HG03045 (cell line): ENCODE data around the gene GNAZ.

Source experiments
- ATAC-seq: cut with Tn5 transposase; IDR thresholded peaks from one replicate; pipeline ENCODE4 v1.9.1; 2021; ENCODE audit warnings: mild to moderate bottlenecking, moderate library complexity; ENCODE audit not compliant: unreplicated experiment

GNAZ gene

GRCh38 chr22:23105919-23106318 is 35.6 kb downstream of the GNAZ start:
- ATAC-seq: no peak

GRCh38 chr22:23106344-23106743 is 36.0 kb downstream of the GNAZ start:
- no peak for ATAC-seq

DNA sequence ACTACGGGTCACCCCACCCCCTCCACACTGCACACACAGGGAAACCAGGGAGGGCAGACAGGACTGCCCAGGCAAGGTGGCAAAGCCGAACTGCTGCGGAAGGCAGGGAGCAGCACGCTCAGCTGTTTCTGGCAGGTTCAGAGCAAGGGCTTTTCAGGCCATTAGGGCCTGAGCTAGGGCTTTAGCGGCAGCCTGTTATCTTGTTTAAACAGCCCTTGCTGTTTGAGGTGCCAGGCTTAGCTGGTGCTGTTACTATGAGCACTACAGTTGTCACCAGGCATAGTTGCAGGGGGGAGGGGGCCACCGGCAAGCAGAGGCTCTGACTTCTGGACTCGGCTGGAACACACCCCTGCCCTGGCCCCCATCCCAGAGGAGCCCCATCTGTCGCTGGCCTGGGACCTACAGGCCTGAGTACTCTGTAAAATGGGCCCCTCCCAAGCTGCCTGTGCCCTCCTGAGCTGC is 36.6 kb downstream of the GNAZ start:
- no peak for ATAC-seq

- no peak for ATAC-seq
Observed at GRCh38 chr22:23107487-23108248, 37.3 kb downstream of the GNAZ start.

- ATAC-seq: no peak
Observed at GRCh38 chr22:23108249-23109078, 38.1 kb downstream of the GNAZ start.

DNA sequence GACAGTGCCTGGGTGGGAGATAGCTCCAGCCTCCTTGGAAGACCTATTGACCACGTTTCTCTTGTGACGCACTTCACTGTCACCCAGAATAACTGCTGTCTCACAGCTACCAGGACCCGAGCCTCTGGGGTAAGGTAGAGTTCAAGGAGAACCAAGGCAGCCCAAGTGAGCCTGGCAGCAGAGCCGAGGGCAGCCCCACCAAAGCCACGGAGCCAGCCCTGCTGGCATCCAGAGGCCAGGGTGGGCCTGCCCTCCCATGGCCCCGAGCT is 38.7 kb downstream of the GNAZ start:
- no peak for ATAC-seq

DNA sequence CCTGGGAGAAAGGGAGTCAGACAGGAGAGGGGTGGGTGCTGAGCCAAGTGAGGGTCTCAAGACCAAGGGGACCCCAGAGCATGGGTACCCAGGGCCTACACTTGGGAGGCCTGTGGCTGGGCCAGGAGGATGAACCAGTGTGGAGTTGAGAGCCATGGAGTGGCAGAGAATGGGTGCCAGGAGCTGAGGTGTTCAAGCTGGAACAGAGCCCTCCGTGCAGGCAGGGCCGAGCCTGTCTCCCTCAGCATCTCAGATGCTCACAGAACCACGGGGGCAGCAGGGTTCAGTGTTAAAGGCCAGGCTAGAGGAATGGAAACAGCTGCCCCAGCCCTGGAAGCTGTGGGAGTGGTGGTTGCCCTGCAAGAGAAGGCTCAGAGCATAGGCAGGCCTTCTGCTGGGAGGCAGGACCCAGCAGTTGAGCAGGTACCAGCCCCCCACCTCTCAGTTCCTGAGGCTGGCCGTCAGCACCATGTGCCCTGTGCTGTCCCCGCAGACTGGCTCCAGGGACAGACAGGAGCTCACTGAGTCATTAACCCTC is 39.2 kb downstream of the GNAZ start:
- no peak for ATAC-seq

DNA sequence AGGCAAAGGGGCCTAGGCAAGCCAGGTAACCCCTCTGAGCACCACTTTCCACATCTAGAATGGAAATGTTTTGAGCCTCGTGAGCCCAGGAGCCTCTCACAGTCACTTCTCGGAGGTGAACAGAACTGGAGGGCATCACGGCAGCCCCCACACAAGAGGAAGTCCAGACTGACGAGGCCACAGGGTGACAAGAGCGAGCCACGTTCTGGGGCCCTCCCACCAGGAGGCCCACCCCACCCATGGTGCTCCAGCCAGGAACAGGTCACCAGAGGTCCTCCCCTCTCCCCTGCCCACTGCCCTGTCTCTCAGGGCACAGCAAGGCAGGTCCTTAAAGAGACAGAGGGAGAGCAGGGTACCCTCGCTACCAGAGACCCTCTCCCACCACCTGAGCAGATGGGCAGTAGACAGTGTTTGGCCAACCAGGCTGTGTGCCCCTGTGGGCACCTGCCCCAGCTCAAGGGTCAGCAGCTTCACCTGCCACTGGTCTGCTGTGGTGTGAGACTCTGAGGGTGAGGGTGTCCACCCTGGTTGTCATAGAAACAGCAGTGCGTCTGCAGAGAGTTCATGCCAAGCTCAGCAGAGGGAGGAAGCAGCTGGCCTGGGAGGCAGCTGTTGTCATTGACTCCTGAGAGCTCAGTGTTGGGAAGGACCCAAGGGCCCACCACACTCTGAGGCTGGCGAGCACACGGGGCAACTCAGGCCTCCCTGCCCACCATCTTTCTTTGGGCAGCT is 40.0 kb downstream of the GNAZ start:
- ATAC-seq: no peak

DNA sequence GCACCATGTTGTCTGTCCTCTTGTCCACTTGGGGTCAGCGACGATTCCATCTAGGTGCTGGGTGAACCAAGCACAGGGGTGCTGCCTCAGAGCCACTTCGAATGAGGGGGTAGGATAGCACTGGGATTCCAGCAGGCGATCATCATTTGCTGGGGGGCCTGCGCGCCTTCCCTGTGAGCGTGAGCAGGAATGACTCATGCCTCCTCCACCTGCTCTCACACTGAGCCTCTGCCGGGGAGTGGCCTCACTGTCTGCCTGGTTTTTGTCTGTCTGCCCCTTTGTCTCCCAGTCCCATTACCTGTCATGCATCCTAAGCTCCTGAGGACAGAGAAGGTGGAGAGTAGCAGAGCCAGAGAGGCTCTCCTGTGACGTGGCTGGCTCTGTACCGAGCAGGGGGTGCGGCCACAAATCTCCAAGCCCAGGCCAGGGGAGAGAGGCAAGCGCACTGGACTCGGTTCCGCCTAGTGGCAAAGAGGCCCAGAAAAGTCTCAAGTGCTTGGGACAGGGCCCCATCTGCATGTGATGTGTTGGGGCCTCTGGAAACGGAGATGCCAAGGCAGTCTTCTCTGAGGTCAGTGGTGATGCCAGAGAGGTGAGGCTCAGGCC is 40.7 kb downstream of the GNAZ start:
- ATAC-seq: no peak

DNA sequence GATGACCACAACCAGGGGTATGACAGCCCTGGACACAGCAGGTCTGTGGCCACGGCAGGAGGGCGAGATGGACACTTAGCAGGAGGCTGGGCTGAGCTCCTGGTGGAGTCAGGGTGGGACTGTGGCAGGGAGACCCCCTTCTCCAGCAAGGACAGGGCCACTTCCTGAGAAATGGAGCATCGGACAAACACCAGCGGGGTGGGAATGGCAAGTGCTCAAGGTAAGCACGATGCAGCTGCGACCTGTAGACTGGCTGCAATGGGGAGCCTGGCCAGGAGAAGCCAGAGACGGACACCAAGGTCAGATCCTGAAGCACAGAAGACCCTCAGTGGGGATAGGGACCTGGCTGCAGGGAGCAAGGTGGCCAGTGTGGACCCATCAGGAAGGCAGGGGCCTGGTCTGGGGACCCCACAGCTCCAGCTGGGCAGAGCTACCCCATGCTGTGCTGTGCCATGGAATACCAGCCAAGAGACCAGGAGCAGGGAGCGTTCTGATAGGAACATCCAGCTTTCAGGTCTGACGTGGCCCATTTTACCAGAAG is 42.2 kb downstream of the GNAZ start:
- no peak for ATAC-seq

GRCh38 chr22:23113067-23113846 is 42.9 kb downstream of the GNAZ start:
- ATAC-seq: no peak

GRCh38 chr22:23113847-23114720 is 43.8 kb downstream of the GNAZ start:
- ATAC-seq: no peak

GRCh38 chr22:23114721-23115020 is 44.4 kb downstream of the GNAZ start:
- ATAC-seq: no peak

DNA sequence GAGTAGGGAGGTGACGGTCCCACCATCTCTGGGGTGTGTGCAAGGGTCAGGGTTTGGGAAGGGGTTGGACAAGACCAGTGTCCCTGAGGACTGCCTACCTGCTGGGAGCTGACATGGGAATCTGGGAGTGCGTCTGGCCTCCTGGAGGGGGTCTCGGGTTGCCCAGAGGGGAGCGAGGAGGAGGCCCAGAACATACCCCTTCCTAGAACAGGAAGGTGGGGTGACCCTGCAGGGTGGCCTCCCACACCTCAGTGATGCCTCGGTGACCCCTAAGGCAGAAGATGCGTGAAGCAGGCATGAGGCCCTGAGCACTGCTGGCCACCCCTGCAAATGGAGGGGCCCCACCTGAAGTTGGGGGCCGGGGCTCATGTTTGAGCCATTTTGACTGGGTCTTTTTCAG is 45.0 kb downstream of the GNAZ start:
- no peak for ATAC-seq

DNA sequence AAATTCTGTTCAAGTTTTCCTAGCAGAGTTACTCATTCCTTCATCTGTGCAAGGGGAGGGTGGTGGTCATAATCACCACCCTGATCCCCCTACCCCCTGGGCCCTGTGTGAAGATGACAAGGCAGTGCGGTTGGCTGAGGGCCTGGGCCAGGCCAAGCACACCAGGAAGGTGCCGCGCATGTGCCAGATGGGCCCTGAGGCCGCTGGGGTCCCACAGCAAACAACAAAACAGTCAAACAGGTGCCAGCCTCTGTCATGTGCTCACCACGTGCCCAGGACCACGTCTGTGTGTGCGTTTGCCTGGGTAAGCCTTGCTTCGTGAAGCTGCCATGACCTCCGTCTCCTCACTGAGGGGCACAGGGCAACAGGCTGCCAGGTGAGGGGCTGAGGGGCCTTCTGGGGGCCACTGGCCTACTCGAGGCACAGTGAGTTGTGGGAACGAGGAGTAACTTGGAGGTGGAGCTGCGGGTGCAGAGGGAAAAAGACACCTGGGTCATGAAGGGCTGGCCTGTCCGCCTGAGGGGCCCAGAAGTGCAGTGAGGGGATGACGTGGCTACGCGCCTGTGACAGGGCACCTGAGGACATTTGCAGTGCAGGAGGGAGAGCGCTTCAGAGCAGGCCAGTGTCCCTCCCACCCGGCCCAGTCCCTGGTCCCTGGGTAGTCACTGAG is 45.6 kb downstream of the GNAZ start:
- no peak for ATAC-seq

DNA sequence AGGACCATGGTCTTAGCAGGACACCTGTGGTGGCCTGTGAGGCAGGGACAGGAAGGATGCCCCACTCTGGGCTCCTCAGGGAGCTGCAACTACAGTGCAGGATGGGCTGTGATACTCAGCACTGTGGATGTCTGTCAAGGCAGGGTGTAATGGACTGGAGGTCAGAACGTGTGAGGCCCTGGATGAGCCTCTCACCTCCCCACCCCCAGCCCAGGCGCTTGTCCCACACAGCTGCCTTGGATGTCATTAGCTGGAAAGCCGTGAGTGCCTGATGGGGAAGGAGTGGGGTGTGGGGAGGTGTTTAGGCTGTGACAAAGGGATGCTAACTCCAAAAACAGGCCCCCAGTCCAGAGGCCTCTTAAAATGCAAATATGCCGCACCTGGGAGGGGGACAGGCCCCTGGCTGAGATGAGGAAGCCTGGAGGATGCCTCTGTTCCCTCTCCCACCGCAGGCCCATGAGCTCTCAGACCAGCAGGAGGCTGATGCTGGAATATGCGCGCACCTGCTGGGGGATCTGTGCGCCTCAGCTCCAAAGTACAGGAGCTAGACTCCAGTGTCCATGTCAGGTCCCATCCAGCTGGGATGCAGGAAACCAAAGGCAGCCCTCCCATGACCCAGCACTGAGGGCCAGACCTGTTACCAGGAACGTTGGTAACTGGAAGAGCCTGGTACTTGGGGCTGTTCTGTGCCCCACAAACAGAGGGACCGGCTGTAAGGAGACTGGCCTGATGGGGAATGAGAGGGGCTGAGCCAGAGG is 46.4 kb downstream of the GNAZ start:
- no peak for ATAC-seq

DNA sequence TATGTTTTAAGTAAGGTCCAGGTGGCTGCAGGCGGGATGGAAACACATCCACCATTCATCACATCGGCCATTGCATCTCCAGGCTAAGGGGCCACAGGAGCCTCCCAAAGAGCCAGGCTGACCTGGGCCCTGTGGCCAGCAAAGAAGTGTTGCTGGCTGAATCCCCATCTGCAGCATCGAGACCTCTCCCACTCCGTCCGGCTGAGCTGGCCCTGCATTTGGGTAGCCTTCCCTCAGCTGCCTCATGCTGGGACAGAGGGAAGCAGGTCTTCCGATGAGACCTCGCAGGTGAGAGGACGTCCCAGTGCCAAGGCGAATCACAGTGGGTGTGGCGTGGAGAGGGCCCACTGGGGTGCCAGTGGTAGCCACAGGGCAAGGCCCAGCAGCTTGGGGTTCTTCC is 47.0 kb downstream of the GNAZ start:
- no peak for ATAC-seq
